ENCODE data around the gene REPIN1. TPM values are rescaled to one million over a fixed set of nuclear protein-coding genes. Genes with fewer than 3 reads are reported as not detected.

Gene REPIN1
- total RNA-seq, 1 donor from 2014 or later, result 93.5 TPM

DNA sequence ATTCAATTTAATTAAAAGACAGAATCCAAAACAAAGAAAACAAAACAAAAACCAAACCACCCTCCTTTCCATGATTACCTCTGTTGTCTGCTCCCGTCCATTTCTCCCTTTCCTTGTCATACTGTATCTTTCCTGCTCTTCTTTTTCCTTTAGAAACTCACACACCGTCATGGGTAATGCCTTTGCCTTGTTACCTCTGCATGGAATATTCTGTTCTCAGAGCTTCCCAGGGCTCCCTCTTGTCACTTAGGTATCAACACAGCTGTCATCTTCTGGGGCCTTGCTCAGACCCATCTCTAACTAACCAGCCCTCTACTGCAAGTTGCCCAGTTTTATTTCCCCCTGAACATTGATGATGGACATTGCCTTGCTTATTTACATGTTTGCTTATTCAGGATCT, 51.6 kb downstream of the REPIN1 start:
- ATAC-seq (no peak), DNase-seq (ENCODE audit: low spot score) (no peak)

DNA sequence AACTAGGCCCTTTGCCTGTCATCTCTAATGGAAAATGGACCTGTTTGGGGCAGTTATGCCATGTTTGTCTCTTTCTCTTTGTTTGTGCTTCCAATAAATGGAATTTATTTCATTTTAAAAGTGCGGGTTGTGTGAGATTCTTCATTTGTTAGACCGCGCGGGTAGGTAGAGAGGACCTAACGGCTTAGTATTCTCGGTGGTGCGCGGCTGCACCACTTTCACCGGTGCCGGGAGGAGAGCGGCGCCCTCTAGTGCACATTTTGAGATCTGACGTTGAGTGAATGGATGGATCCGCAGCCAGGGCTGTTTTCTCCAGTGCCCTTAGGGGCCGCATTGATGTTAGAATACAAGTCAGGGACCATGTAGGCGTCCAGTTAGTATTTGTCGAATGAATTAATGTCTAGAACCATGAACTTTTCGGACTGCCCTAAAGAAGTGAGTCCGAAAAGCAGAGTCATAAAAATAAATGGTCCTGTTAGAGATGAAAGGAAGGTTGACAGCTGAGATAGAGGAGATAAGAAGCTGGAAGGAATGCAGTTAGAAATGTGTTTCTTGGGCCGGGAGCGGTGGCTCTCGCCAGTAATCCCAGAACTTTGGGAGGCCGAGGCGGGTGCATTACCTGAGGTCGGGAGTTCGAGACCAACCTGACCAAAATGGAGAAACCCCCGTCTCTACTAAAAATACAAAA, 52.5 kb downstream of the REPIN1 start:
- DNase-seq (ENCODE audit: low spot score) (peak; percentile 86), ATAC-seq (peak; percentile 100)

DNA sequence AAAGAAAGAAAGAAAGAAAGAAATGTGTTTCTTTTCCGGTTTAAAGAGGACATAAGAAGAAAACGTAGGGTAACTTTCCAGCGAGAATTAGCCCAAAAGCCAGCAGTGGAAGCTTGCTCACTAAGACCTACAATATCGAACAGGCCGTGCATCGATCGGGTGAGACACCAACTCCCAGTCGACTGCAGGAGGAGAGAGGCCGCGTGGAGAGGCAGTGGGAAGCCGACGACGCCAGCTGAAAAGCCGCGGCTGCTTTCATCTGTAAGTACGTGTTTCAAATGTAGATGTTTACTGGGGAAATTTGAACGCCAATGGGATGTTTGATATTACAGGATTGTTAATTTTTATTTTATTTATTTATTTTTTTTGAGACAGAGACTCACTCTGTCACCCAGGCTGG, 53.2 kb downstream of the REPIN1 start:
- no peak for ATAC-seq

More for the DNA sequence above, 53.2 kb downstream of the REPIN1 start:
- DNase-seq (ENCODE audit: low spot score), result peak; percentile 41

Other genes with a start within 250 kb of the REPIN1 start
- 14.0 TPM for gene LRRC61, start 45.5 kb upstream of the REPIN1 start, total RNA-seq
- gene ACTR3C, start 45.3 kb upstream of the REPIN1 start, total RNA-seq, result 27.6 TPM
- gene RARRES2, start 27.2 kb upstream of the REPIN1 start, total RNA-seq, result 852 TPM
- 0.88 TPM for gene ZNF775, start 10.5 kb downstream of the REPIN1 start, total RNA-seq
- gene GIMAP8, start 81.8 kb downstream of the REPIN1 start, total RNA-seq, result 4.4 TPM
- 4.4 TPM for gene GIMAP7, start 146.1 kb downstream of the REPIN1 start, total RNA-seq
- gene GIMAP4, start 198.6 kb downstream of the REPIN1 start, total RNA-seq, result 9.8 TPM

All from left lobe of liver (tissue), 2 donors.